HUES6 (cell line): ENCODE data around the gene HACL1.
"Not testable (repeated sequence)": the region's sequence is repeated elsewhere in the genome, so short reads cannot be mapped to it uniquely, and the experiment has no call there.

Experiments used
- H3K27ac ChIP-seq: 2 replicates; pipeline ENCODE4 v1.7.0; 2013; ENCODE audit warnings: low read depth, mild to moderate bottlenecking, low read length, inconsistent platforms
- H3K27me3 ChIP-seq: 2 replicates; pipeline ENCODE4 v1.6.1; 2013; ENCODE audit warnings: low read length; ENCODE audit not compliant: control insufficient read depth, insufficient read depth
- H3K36me3 ChIP-seq: 2 replicates; pipeline ENCODE4 v1.6.1; 2013; ENCODE audit warnings: low read length; ENCODE audit not compliant: control insufficient read depth, insufficient read depth
- H3K4me1 ChIP-seq: 2 replicates; pipeline ENCODE4 v1.6.1; 2013; ENCODE audit warnings: low read length; ENCODE audit not compliant: control insufficient read depth, insufficient read depth
- H3K4me3 ChIP-seq: 2 replicates; pipeline ENCODE4 v1.5.1; 2013; ENCODE audit warnings: low read depth, low read length
- H3K9ac ChIP-seq: one replicate; pipeline ENCODE4 v1.6.1; 2013; ENCODE audit warnings: mild to moderate bottlenecking, low read length
- H3K9me3 ChIP-seq: 2 replicates; pipeline ENCODE4 v1.6.1; 2013; ENCODE audit warnings: low read depth, low read length; ENCODE audit not compliant: control insufficient read depth, insufficient read depth

The HACL1 gene

GRCh38 chr3:15604584-15604983 lies 3.2 kb upstream of the HACL1 start:
- not testable (repeated sequence) for H3K4me1 ChIP-seq, H3K36me3 ChIP-seq, H3K27me3 ChIP-seq, H3K9ac ChIP-seq, H3K27ac ChIP-seq, H3K4me3 ChIP-seq
- peaks cover 11% of the 10 kb centered on the region for H3K9me3 ChIP-seq

GRCh38 chr3:15602816-15603215 lies 1.4 kb upstream of the HACL1 start:
- H3K9ac ChIP-seq, H3K27me3 ChIP-seq, H3K27ac ChIP-seq, H3K4me1 ChIP-seq: not testable (repeated sequence)
- H3K9me3 ChIP-seq: peaks cover 11% of the 10 kb centered on the region
- H3K4me3 ChIP-seq: peak overlapping the region; percentile 94
- peaks cover 24% of the 10 kb centered on the region for H3K36me3 ChIP-seq

DNA sequence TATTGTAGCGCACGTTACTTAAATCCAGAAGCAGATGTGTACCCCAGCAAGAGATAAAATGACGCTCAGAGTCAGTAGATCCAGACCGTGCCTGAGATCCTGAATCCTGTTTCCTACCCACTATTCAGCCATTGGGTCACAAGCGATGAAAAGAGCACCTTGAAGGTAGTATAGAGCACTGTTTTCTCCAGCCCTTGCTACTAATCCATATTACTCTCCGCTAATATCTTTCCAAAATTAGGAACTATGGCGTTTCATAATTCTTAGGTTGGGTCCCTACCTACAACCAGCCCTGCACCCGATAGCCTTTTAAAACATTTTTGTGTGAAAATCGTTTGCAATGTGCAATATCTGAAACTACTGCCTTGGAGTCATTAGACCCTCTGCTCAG lies 772 bp upstream of the HACL1 start:
- Histone ChIP-seq H3K9ac (peak overlapping the region; percentile 86), H3K27me3 (no peaks in the 10 kb centered on the region), H3K9me3 (peaks cover 11% of the 10 kb centered on the region), H3K4me1 (peaks cover 5% of the 10 kb centered on the region; the same call in 1 of the 2 replicates), H3K4me3 (peak overlapping the region; percentile 94), H3K36me3 (peaks cover 31% of the 10 kb centered on the region), H3K27ac (peak overlapping the region; percentile 36)

GRCh38 chr3:15601046-15601398 lies 347 bp downstream of the HACL1 start:
- H3K27me3 ChIP-seq: no peaks in the 10 kb centered on the region
- no peak overlapping the region for H3K27ac ChIP-seq
- H3K36me3 ChIP-seq: peaks cover 36% of the 10 kb centered on the region
- peak overlapping the region; percentile 90 for H3K9ac ChIP-seq
- H3K4me3 ChIP-seq: peak overlapping the region; percentile 94
- peaks cover 5% of the 10 kb centered on the region; the same call in 1 of the 2 replicates for H3K4me1 ChIP-seq
- H3K9me3 ChIP-seq: peaks cover 11% of the 10 kb centered on the region

DNA sequence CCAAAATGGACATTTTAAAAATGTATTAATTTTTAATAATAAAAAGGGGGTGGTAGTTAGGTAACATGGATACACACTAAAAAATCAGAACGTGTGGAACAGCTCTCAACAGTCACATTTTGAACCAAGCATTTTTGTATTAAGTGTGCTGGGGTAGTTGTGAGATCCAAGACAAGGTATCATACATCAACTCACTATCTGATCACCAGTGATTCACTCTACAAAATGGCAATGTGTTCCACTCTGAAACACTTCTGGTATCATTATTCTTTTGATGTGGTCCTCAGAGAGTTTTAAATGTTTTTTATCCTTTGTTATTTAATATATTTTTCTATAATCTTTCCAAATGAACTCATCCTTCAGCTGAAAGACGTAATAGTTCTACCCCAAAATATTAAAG lies 5.4 kb downstream of the HACL1 start:
- Histone ChIP-seq H3K27ac (no peak overlapping the region), H3K9ac (no peak overlapping the region), H3K4me1 (peaks cover 5% of the 10 kb centered on the region; the same call in 1 of the 2 replicates), H3K36me3 (peaks cover 49% of the 10 kb centered on the region), H3K27me3 (no peaks in the 10 kb centered on the region), H3K9me3 (no peaks in the 10 kb centered on the region; the same call in 1 of the 2 replicates), H3K4me3 (no peak overlapping the region)

- Histone ChIP-seq H3K36me3 (peaks cover 42% of the 10 kb centered on the region), H3K9ac (no peak overlapping the region), H3K4me1 (no peaks in the 10 kb centered on the region), H3K9me3 (no peaks in the 10 kb centered on the region; the same call in 1 of the 2 replicates), H3K27me3 (no peaks in the 10 kb centered on the region), H3K27ac (no peak overlapping the region), H3K4me3 (no peak overlapping the region)
These were observed 8.4 kb downstream of the HACL1 start for GRCh38 chr3:15592968-15593367.

GRCh38 chr3:15591928-15592327 lies 9.4 kb downstream of the HACL1 start:
- Histone ChIP-seq H3K4me1 (no peaks in the 10 kb centered on the region), H3K9me3 (no peaks in the 10 kb centered on the region; the same call in 1 of the 2 replicates), H3K27ac (no peak overlapping the region), H3K27me3 (no peaks in the 10 kb centered on the region), H3K4me3 (no peak overlapping the region), H3K36me3 (peaks cover 36% of the 10 kb centered on the region), H3K9ac (no peak overlapping the region)

- Histone ChIP-seq H3K9ac (no peak overlapping the region), H3K36me3 (peaks cover 39% of the 10 kb centered on the region), H3K27me3 (no peaks in the 10 kb centered on the region), H3K27ac (no peak overlapping the region), H3K4me3 (no peak overlapping the region), H3K4me1 (no peaks in the 10 kb centered on the region), H3K9me3 (no peaks in the 10 kb centered on the region; the same call in 1 of the 2 replicates)
These were observed 10.1 kb downstream of the HACL1 start for GRCh38 chr3:15591242-15591641.

DNA sequence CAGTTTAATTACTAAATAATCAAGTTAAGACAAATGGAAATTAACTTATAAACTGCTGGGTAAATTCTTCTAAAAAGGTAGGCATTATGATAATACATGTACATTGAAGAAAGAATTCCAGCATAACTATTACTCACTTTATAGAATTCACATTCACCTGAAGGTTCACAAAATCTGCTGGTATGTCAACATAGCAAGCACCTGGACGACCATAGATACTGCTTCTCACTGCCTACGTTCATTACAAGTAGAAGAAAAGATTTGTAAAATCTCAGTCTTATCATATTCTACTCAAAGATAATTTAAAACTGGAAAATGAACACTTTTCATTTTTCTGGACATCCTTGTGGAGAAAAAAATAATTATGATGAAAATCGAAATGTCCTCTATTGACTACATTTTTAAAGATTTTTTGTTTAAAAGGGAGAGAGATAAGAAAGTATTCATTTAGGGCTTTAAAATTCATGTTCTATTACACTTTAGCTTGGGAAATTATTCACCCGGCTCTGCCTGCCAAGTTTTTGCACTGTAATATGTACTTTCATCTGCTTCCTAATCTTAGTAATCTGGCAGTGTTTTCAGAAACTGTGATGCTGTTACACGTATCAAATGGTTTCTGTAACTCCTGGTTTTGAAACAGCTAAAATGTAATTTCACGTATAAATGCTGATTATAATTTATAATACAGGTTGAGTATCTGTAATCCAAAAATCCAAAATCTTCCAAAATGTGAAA lies 16.1 kb downstream of the HACL1 start:
- Histone ChIP-seq H3K9me3 (no peaks in the 10 kb centered on the region), H3K36me3 (peaks cover 70% of the 10 kb centered on the region), H3K27ac (no peak overlapping the region), H3K4me1 (no peaks in the 10 kb centered on the region), H3K9ac (no peak overlapping the region), H3K27me3 (no peaks in the 10 kb centered on the region), H3K4me3 (no peak overlapping the region)

- H3K36me3 ChIP-seq: peaks cover 68% of the 10 kb centered on the region
- no peak overlapping the region for H3K4me3 ChIP-seq
- no peak overlapping the region for H3K27ac ChIP-seq
These were observed 19.6 kb downstream of the HACL1 start for GRCh38 chr3:15581471-15582394.

GRCh38 chr3:15579051-15579450 lies 22.3 kb downstream of the HACL1 start:
- no peaks in the 10 kb centered on the region for H3K4me1 ChIP-seq
- H3K27me3 ChIP-seq: no peaks in the 10 kb centered on the region
- no peak overlapping the region for H3K4me3 ChIP-seq
- no peak overlapping the region for H3K27ac ChIP-seq
- H3K9ac ChIP-seq: no peak overlapping the region
- peaks cover 52% of the 10 kb centered on the region for H3K36me3 ChIP-seq
- no peaks in the 10 kb centered on the region for H3K9me3 ChIP-seq

More at GRCh38 chr3:15581471-15582394, 19.6 kb downstream of the HACL1 start:
- Histone ChIP-seq H3K4me1 (no peaks in the 10 kb centered on the region), H3K9me3 (no peaks in the 10 kb centered on the region), H3K27me3 (no peaks in the 10 kb centered on the region), H3K9ac (no peak overlapping the region)
